Measurements from ENCODE around the gene RRAGD. TPM values are rescaled to one million over a fixed set of nuclear protein-coding genes. Genes with fewer than 3 reads are reported as not detected.

The RRAGD gene
- total and polyA plus RNA-seq, 4 donors = 4.7 to 6.7 (median 5.6) TPM

DNA sequence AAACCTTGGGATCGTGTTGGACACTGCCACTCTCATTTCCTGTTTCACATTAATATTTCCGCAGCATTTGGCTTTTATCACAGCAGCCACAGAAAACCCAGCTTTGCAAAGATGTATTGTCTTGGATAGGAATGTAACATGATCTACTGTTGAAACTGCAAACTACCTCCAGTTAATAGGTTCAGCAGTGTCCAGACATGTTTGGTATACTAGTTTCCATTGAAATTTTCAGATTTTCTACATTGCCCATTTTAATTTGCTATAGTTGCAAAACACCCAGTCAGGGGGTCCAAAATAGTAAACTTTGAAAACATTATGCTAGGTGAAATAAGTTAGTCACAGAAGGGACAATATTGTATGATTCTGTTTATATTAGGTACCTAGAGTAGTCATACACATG lies 24.2 kb upstream of the RRAGD start:
- Histone ChIP-seq H3K9me3 (ENCODE audit: control insufficient read depth in 4 of 4, low read length in 3 of 4) (no peaks in the 10 kb centered on the region), H3K27me3 (ENCODE audit: control insufficient read depth in 4 of 4, insufficient read depth in 4 of 4, low read length in 3 of 4) (no peaks in the 10 kb centered on the region), H3K4me1 (ENCODE audit: control insufficient read depth in 4 of 4, insufficient read depth in 4 of 4, low read length in 3 of 4) (peaks cover 2 to 8% (median 4%) of the 10 kb centered on the region in 4 donors), H3K4me3 (ENCODE audit: low read depth in 1 of 3, low read length in 3 of 3) (no peak overlapping the region), H3K27ac (ENCODE audit: low read depth in 1 of 2, low read length in 2 of 2) (no peak overlapping the region), H3K36me3 (ENCODE audit: control insufficient read depth in 4 of 4, insufficient read depth in 3 of 4, low read depth in 1 of 4, low read length in 3 of 4) (no peaks in the 10 kb centered on the region), H3K9ac (ENCODE audit: low read depth in 1 of 2, low read length in 2 of 2) (no peak overlapping the region)
- DNase-seq (ENCODE audit: low spot score) = no peak
- whole genome bisulfite sequencing = 60% methylated on average over 2 of the region's 2 CpGs
- TF ChIP-seq RXRA (IDR thresholded peaks at IDR 0.05) = no peak
- no peak for TF ChIP-seq JUND (IDR thresholded peaks at IDR 0.05)
- TF ChIP-seq, protein P1, sequence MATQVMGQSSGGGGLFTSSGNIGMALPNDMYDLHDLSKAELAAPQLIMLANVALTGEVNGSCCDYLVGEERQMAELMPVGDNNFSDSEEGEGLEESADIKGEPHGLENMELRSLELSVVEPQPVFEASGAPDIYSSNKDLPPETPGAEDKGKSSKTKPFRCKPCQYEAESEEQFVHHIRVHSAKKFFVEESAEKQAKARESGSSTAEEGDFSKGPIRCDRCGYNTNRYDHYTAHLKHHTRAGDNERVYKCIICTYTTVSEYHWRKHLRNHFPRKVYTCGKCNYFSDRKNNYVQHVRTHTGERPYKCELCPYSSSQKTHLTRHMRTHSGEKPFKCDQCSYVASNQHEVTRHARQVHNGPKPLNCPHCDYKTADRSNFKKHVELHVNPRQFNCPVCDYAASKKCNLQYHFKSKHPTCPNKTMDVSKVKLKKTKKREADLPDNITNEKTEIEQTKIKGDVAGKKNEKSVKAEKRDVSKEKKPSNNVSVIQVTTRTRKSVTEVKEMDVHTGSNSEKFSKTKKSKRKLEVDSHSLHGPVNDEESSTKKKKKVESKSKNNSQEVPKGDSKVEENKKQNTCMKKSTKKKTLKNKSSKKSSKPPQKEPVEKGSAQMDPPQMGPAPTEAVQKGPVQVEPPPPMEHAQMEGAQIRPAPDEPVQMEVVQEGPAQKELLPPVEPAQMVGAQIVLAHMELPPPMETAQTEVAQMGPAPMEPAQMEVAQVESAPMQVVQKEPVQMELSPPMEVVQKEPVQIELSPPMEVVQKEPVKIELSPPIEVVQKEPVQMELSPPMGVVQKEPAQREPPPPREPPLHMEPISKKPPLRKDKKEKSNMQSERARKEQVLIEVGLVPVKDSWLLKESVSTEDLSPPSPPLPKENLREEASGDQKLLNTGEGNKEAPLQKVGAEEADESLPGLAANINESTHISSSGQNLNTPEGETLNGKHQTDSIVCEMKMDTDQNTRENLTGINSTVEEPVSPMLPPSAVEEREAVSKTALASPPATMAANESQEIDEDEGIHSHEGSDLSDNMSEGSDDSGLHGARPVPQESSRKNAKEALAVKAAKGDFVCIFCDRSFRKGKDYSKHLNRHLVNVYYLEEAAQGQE (IDR thresholded peaks at IDR 0.05) = no peak
- TF ChIP-seq EGR1 (IDR thresholded peaks at IDR 0.05; ENCODE audit: low read depth in 2 of 2) = no peak
- no peak for TF ChIP-seq NR2F2 (IDR thresholded peaks at IDR 0.05)
- no peak for TF ChIP-seq TAF1 (conservative IDR thresholded peaks at IDR 0.05)
- TF ChIP-seq, protein P2, sequence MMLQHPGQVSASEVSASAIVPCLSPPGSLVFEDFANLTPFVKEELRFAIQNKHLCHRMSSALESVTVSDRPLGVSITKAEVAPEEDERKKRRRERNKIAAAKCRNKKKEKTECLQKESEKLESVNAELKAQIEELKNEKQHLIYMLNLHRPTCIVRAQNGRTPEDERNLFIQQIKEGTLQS (IDR thresholded peaks at IDR 0.05) = no peak
- no peak for TF ChIP-seq GABPA (IDR thresholded peaks at IDR 0.05 in 1 of 2, conservative IDR thresholded peaks at IDR 0.05 in 1 of 2)
- TF ChIP-seq YY1 (IDR thresholded peaks at IDR 0.05) = no peak
- TF ChIP-seq FOXA1 (IDR thresholded peaks at IDR 0.05) = no peak
- TF ChIP-seq RAD21 (IDR thresholded peaks at IDR 0.05) = no peak
- TF ChIP-seq FOXA2 (IDR thresholded peaks at IDR 0.05) = no peak
- TF ChIP-seq, protein P3, sequence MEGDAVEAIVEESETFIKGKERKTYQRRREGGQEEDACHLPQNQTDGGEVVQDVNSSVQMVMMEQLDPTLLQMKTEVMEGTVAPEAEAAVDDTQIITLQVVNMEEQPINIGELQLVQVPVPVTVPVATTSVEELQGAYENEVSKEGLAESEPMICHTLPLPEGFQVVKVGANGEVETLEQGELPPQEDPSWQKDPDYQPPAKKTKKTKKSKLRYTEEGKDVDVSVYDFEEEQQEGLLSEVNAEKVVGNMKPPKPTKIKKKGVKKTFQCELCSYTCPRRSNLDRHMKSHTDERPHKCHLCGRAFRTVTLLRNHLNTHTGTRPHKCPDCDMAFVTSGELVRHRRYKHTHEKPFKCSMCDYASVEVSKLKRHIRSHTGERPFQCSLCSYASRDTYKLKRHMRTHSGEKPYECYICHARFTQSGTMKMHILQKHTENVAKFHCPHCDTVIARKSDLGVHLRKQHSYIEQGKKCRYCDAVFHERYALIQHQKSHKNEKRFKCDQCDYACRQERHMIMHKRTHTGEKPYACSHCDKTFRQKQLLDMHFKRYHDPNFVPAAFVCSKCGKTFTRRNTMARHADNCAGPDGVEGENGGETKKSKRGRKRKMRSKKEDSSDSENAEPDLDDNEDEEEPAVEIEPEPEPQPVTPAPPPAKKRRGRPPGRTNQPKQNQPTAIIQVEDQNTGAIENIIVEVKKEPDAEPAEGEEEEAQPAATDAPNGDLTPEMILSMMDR (IDR thresholded peaks at IDR 0.05; ENCODE audit: low read depth, low read length, missing input control) = no peak
- TF ChIP-seq HNF4A (conservative IDR thresholded peaks at IDR 0.05) = no peak
- TF ChIP-seq, protein P4, sequence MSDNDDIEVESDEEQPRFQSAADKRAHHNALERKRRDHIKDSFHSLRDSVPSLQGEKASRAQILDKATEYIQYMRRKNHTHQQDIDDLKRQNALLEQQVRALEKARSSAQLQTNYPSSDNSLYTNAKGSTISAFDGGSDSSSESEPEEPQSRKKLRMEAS (IDR thresholded peaks at IDR 0.05) = no peak
- TF ChIP-seq, protein P5, sequence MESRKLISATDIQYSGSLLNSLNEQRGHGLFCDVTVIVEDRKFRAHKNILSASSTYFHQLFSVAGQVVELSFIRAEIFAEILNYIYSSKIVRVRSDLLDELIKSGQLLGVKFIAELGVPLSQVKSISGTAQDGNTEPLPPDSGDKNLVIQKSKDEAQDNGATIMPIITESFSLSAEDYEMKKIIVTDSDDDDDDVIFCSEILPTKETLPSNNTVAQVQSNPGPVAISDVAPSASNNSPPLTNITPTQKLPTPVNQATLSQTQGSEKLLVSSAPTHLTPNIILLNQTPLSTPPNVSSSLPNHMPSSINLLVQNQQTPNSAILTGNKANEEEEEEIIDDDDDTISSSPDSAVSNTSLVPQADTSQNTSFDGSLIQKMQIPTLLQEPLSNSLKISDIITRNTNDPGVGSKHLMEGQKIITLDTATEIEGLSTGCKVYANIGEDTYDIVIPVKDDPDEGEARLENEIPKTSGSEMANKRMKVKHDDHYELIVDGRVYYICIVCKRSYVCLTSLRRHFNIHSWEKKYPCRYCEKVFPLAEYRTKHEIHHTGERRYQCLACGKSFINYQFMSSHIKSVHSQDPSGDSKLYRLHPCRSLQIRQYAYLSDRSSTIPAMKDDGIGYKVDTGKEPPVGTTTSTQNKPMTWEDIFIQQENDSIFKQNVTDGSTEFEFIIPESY (IDR thresholded peaks at IDR 0.05) = no peak

DNA sequence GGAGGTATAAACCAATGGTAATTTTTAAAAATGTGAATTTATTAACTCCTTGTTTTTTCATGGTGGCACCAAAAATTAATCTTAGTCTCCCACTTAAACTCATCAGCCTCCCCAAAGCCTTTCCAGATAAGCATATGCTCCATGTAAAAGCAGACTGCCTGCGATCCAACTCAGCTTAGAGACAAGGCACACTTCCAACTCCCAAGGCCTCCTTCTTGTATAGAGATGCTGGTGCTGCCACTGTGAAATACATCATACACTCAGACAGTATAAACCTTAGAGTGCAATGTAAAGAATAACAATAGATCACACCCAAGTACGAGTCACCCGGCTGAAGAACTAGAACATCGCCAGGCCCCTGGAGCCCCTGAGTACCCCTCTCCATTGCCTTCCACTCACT lies 22.9 kb upstream of the RRAGD start:
- no peaks in the 10 kb centered on the region for H3K27me3 ChIP-seq (ENCODE audit: control insufficient read depth in 4 of 4, insufficient read depth in 4 of 4, low read length in 3 of 4)
- no peaks in the 10 kb centered on the region for H3K36me3 ChIP-seq (ENCODE audit: control insufficient read depth in 4 of 4, insufficient read depth in 3 of 4, low read depth in 1 of 4, low read length in 3 of 4)
- WGBS = 96% methylated on average over 4 of the region's 4 CpGs
- no peak overlapping the region for H3K9ac ChIP-seq (ENCODE audit: low read depth in 1 of 2, low read length in 2 of 2)
- H3K4me3 ChIP-seq (ENCODE audit: low read depth in 1 of 3, low read length in 3 of 3) = no peak overlapping the region
- no peak for DNase-seq (ENCODE audit: low spot score)
- H3K9me3 ChIP-seq (ENCODE audit: control insufficient read depth in 4 of 4, low read length in 3 of 4) = no peaks in the 10 kb centered on the region
- peaks cover 2 to 8% (median 4%) of the 10 kb centered on the region in 4 donors for H3K4me1 ChIP-seq (ENCODE audit: control insufficient read depth in 4 of 4, insufficient read depth in 4 of 4, low read length in 3 of 4)
- H3K27ac ChIP-seq (ENCODE audit: low read depth in 1 of 2, low read length in 2 of 2) = no peak overlapping the region
- no peak for TF ChIP-seq YY1 (IDR thresholded peaks at IDR 0.05)
- no peak for TF ChIP-seq GABPA (IDR thresholded peaks at IDR 0.05 in 1 of 2, conservative IDR thresholded peaks at IDR 0.05 in 1 of 2)
- TF ChIP-seq RAD21 (IDR thresholded peaks at IDR 0.05) = no peak
- TF ChIP-seq, protein P3 (IDR thresholded peaks at IDR 0.05; ENCODE audit: low read depth, low read length, missing input control) = no peak
- TF ChIP-seq SP1 (IDR thresholded peaks at IDR 0.05) = no peak
- TF ChIP-seq JUND (IDR thresholded peaks at IDR 0.05) = no peak
- TF ChIP-seq, protein P5 (IDR thresholded peaks at IDR 0.05) = no peak
- no peak for TF ChIP-seq FOXA1 (IDR thresholded peaks at IDR 0.05)
- TF ChIP-seq TAF1 (conservative IDR thresholded peaks at IDR 0.05) = no peak
- TF ChIP-seq, protein P2 (IDR thresholded peaks at IDR 0.05) = no peak

Data from liver (tissue), 9 donors.